A549 treated with AZD2906 at 1 μM for 4 hours (cell line): ENCODE data around the gene SGK1. TPM values are rescaled to one million over a fixed set of nuclear protein-coding genes. Genes with fewer than 3 reads are reported as not detected.

Source experiments
- total RNA-seq: library from RNA; stranded (reverse); fragments of 200-300 nt; extraction: Qiagen RNA extraction; gene quantifications from 5 replicates; pipeline ENCODE4 v1.2.3, GENCODE V29; 2022

The SGK1 gene
- 91.0 to 141 TPM (median 91.5 TPM) in 5 replicates for total RNA-seq

GRCh38 chr6:134317471-134318131 lies at the start of gene SGK1:
SGK1 (minus strand) TSS chr6:134318112; CDS start chr6:134317460, 652 bp downstream.

